Right lobe of liver (tissue), 6 donors: ENCODE results near the gene UNC79. TPM values are rescaled to one million over a fixed set of nuclear protein-coding genes. Genes with fewer than 3 reads are reported as not detected.

Source experiments
- ATAC-seq, 4 donors: fragments of 200-7000 bp; cut with Tn5 transposase; one replicate each; pipeline ENCODE4 v1.9.1; 2020; ENCODE audit warnings: mild to moderate bottlenecking in 4 of 4, moderate library complexity in 4 of 4
- DNase-seq, 3 donors: peaks; one replicate each; pipeline ENCODE4 v3.0.0-alpha.2; 2020
- H3K27ac ChIP-seq, 3 donors: fragments of 200-600 bp; one replicate each; pipeline ENCODE4 v1.8.0; 2022
- H3K27me3 ChIP-seq, 2 donors: fragments of 200-600 bp; one replicate each; pipeline ENCODE4 v1.8.0; 2022
- H3K36me3 ChIP-seq, 4 donors: fragments of 200-600 bp; sonication (generic) in 1 of 4; one replicate each; pipeline versions ENCODE4 v1.5.1 to v1.8.0; 2017 to 2022; ENCODE audit warnings: control low read depth in 1 of 4
- H3K4me1 ChIP-seq, 4 donors: fragments of 200-600 bp; sonication (generic) in 1 of 4; one replicate each; pipeline versions ENCODE4 v1.5.1 to v1.8.0; 2017 to 2022; ENCODE audit warnings: control low read depth in 1 of 4
- H3K4me3 ChIP-seq, 3 donors: fragments of 200-600 bp; one replicate each; pipeline ENCODE4 v1.8.0; 2022
- H3K9me3 ChIP-seq, 4 donors: fragments of 200-600 bp; sonication (generic) in 1 of 4; one replicate each; pipeline versions ENCODE4 v1.5.1 to v1.8.0; 2017 to 2022; ENCODE audit warnings: control low read depth in 1 of 4
- POLR2A ChIP-seq: fragments of 450-650 bp; IDR thresholded peaks from one replicate; pipeline ENCODE4 v1.6.1; 2017; ENCODE audit warnings: antibody characterized with exemption, mild to moderate bottlenecking
- WGBS: methylation state at CpG from one replicate; pipeline ENCODE4 v1.1.6; 2018; ENCODE audit warnings: low coverage, low lambda C conversion rate; ENCODE audit not compliant: insufficient coverage; ENCODE audit errors: missing lambda C conversion rate; 5-methylcytosine and 5-hydroxymethylcytosine counted together
- intact Hi-C, 2 donors: fragments of 100-400 bp; cut with DNase I; formaldehyde crosslinking; loops; one replicate each; pipeline versions ENCODE4 v1.11.2 to v1.14.1; 2022
- total RNA-seq, 6 experiments: library from RNA; depleted of rRNA in 2 of 6; stranded (reverse); fragments of >200 nt in 2 of 6; fragmentation: NEBNext Ultra II Directional in 3 of 6; extraction: Animal tissue kit (Norgen Biotek cat#: 25700) in 3 of 6; gene quantifications; one replicate each; pipeline versions ENCODE4 v1.1.0 to v1.2.4, GENCODE V29; 2016 to 2023
- TF ChIP-seq, protein P1 (sequence below), 4 donors: fragments of 200-600 bp in 3 of 4; fragments of 450-650 bp in 1 of 4; IDR thresholded peaks; one replicate each; pipeline versions ENCODE4 v1.5.1 to v1.8.0; 2016 to 2022; ENCODE audit warnings: antibody characterized with exemption in 4 of 4, mild to moderate bottlenecking in 2 of 4
- donor health status: DM: no; HTN: yes; CAD: no.
- donor health status: DM: no; HTN: no; CAD: no.
- donor health status: DM: no; HTN: no; CAD: no.
- donor health status: DM: no; HTN: yes; CAD: no.
- donor health status: DM: no; HTN: yes; CAD: no.

UNC79 gene
- total RNA-seq, 6 experiments from 2014 or later, result 0.04 to 0.10 (median 0.07) TPM; not detected in 2

DNA sequence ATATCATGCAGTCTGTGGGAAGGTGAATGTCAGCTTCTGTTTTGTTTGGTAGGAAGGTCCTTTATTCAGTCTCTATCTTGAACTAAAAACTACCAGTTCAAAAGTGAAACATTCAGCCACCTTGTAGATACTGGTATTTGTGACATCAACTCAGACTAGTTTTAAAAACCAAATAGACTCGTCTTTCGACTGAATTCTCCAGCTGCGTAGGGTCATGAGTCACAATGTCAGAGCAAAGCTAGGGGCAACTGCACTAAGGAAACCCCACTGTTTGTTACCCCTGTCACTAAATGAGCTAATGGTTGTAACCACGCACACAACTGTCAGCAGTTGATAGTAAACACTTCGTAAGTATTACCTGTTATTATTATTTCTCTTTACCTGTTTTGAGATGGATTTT is 212.9 kb downstream of the UNC79 start:
- Histone ChIP-seq H3K27me3 (no peaks in the 10 kb centered on the region), H3K27ac (no peak overlapping the region), H3K36me3 (no peaks in the 10 kb centered on the region), H3K4me1 (no peaks in the 10 kb centered on the region), H3K4me3 (no peak overlapping the region), H3K9me3 (no peaks in the 10 kb centered on the region)
- 55% methylated on average over 5 of the region's 5 CpGs for WGBS
- intact Hi-C loops, result no loop called here
- ATAC-seq (no peak), DNase-seq (no peak)
- TF ChIP-seq POLR2A, result no peak
- TF ChIP-seq, protein P1, sequence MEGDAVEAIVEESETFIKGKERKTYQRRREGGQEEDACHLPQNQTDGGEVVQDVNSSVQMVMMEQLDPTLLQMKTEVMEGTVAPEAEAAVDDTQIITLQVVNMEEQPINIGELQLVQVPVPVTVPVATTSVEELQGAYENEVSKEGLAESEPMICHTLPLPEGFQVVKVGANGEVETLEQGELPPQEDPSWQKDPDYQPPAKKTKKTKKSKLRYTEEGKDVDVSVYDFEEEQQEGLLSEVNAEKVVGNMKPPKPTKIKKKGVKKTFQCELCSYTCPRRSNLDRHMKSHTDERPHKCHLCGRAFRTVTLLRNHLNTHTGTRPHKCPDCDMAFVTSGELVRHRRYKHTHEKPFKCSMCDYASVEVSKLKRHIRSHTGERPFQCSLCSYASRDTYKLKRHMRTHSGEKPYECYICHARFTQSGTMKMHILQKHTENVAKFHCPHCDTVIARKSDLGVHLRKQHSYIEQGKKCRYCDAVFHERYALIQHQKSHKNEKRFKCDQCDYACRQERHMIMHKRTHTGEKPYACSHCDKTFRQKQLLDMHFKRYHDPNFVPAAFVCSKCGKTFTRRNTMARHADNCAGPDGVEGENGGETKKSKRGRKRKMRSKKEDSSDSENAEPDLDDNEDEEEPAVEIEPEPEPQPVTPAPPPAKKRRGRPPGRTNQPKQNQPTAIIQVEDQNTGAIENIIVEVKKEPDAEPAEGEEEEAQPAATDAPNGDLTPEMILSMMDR (IDR thresholded peaks at IDR 0.05), result no peak

DNA sequence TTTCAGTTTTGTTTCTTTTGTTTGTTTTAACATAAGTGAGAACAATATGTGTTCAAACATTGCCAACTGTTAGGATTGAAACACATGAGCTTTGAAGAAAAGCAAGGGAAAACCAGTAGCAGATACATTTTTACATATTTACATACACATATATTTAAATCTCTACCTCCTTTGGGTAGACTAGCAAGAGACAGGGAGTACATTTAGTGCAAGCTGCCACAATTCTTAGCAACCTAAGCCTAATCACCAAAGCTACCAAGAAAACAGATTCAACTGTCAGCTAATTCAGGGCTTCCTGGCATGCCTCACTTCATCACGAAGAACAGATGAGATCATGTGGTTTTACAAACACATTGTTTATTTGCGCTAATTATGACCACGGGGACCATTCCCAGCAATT is 214.5 kb downstream of the UNC79 start:
- Histone ChIP-seq H3K4me3 (no peak overlapping the region), H3K4me1 (no peaks in the 10 kb centered on the region), H3K27me3 (no peaks in the 10 kb centered on the region), H3K27ac (no peak overlapping the region), H3K9me3 (no peaks in the 10 kb centered on the region), H3K36me3 (no peaks in the 10 kb centered on the region)
- TF ChIP-seq POLR2A, result no peak
- TF ChIP-seq, protein P1 (IDR thresholded peaks at IDR 0.05), result no peak
- intact Hi-C loops, result no loop called here
- ATAC-seq, result no peak
- 53% methylated on average over 3 of the region's 3 CpGs for WGBS
- no peak for DNase-seq

DNA sequence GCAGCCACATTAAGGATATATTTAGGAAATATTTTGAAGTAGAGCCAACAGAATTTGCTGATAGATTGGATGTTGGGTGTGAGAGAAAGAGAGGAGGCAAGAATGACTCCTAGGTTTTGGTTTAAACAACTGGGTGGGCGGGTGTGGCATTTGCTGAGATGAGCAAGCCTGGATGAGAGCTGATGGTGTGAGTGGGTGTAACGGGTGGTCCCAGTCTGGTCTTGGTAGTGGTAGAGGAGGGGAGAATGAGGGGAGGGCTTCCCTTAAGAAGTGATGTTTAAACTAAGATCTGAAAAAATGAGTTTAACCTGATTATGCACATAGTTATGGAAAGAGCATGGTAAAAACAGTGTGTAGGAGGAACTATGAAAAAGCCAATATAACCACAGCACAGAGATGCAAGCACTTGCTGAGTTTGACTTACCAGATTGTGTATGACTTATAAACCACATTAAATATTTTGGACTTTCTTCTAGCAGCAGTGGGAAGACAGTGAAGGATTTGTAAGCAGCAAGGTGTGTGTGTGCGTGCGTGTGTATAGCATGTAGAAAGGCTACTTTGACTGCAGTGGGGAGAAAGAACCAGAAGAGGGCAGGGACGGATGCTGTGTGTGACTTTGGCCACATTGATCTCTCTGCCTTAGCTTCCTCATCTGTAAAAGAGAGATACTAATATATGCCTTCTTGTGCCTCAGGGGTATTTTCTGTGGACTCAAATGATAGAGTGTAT is 217.9 kb downstream of the UNC79 start:
- ATAC-seq (peak; percentile 36 to 66 (median 59)), DNase-seq (no peak)
- Histone ChIP-seq H3K27ac (no peak overlapping the region), H3K4me3 (no peak overlapping the region), H3K36me3 (no peaks in the 10 kb centered on the region), H3K4me1 (no peaks in the 10 kb centered on the region), H3K27me3 (no peaks in the 10 kb centered on the region), H3K9me3 (no peaks in the 10 kb centered on the region)
- 27% methylated on average over 4 of the region's 5 CpGs for WGBS
- TF ChIP-seq, protein P1 (IDR thresholded peaks at IDR 0.05), result peak in 2 of 4 donors; percentile 23 to 26
- TF ChIP-seq POLR2A, result no peak
- intact Hi-C loops, result no loop called here

DNA sequence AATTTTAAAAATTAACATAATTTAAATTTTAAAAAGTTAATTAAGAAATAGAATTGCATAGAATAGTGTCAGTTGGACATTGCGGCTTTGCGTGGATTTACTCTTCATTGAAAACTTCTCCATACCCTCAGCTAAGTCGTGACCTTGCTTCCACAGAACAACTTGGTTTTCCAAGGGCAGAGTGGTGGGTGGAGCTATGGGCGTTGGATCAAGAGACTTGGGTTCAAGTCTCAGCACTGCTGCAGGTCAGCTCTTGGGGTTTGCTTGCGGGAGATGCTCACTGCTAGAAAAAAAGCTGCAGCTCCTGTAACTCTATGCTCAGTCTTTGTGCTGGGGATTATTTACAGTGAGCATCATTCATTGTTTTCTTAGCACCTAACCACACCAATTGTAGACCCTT is 223.9 kb downstream of the UNC79 start:
- WGBS, result 65% methylated on average over 5 of the region's 5 CpGs
- TF ChIP-seq POLR2A, result no peak
- TF ChIP-seq, protein P1 (IDR thresholded peaks at IDR 0.05), result no peak
- DNase-seq, result no peak

More for the DNA sequence above, 223.9 kb downstream of the UNC79 start:
- Histone ChIP-seq H3K36me3 (no peaks in the 10 kb centered on the region), H3K4me1 (no peaks in the 10 kb centered on the region), H3K27me3 (no peaks in the 10 kb centered on the region), H3K27ac (no peak overlapping the region), H3K9me3 (no peaks in the 10 kb centered on the region), H3K4me3 (no peak overlapping the region)
- intact Hi-C loops, result loop anchor here in 1 of 2 donors (10.0 kb wide), 1 partner anchor 240 kb away; no protein-coding TSS in a partner anchor
- no peak for ATAC-seq
